Astrocyte of the spinal cord (primary cell): Measurements from ENCODE around the gene DYRK4.

Experiments
- DNase-seq: peaks from one replicate; pipeline ENCODE4 v3.0.0; 2011; ENCODE audit warnings: low read depth, low spot score
- H3K4me3 ChIP-seq: 2 replicates; pipeline ENCODE4 v1.5.1; 2011; ENCODE audit warnings: low read depth, mild to moderate bottlenecking, low read length, moderate library complexity
- in situ Hi-C: cut with HindIII; loops from 2 replicates; pipeline ENCODE4 v1.10.0; 2017; ENCODE audit warnings: low sequenced_read_pairs
- TF ChIP-seq, protein P1 (sequence below): IDR thresholded peaks from 2 replicates; pipeline ENCODE4 v1.5.1; 2012; ENCODE audit warnings: low read depth, mild to moderate bottlenecking, low read length, inconsistent platforms

DYRK4 gene

DNA sequence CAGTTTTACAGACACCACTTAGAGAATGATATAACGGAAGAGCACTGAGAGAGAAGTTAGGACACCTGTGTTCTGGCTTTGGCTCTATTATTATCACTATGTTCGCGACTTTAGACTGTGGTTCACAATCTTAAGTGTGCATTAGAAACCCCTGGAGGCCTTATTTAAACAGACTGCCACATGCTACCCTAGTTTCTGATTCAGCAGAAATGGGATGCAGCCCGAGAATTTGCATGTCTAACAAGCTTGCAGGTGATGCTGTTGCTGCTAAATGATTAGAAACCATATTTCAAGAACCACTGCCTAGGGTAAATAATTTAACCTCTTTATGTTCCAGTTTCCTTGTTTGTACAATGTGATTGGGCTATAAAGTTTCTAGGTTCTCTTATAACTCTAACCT lies 26.9 kb upstream of the DYRK4 start:
- H3K4me3 ChIP-seq = no peak overlapping the region
- in situ Hi-C loops = no loop called here
- TF ChIP-seq, protein P1, sequence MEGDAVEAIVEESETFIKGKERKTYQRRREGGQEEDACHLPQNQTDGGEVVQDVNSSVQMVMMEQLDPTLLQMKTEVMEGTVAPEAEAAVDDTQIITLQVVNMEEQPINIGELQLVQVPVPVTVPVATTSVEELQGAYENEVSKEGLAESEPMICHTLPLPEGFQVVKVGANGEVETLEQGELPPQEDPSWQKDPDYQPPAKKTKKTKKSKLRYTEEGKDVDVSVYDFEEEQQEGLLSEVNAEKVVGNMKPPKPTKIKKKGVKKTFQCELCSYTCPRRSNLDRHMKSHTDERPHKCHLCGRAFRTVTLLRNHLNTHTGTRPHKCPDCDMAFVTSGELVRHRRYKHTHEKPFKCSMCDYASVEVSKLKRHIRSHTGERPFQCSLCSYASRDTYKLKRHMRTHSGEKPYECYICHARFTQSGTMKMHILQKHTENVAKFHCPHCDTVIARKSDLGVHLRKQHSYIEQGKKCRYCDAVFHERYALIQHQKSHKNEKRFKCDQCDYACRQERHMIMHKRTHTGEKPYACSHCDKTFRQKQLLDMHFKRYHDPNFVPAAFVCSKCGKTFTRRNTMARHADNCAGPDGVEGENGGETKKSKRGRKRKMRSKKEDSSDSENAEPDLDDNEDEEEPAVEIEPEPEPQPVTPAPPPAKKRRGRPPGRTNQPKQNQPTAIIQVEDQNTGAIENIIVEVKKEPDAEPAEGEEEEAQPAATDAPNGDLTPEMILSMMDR = no peak
- no peak for DNase-seq

DNA sequence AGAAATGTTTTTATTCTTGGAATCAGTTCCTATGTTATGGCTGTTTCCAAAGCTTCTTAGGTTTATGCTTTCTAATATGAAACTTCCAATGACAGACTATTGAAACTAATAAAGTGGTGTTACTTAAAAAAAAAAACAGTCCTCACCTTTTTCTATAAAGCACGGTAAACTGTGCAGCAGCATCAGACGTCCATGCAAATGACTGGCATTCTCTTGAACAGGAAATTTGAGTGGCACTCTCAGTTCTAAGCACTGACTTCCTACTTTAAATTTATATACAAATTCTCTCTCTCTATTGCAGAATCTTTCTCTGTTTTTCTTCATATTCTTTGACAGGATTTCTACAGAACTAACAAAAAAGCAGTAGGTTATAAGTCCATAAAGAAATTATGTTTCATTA lies 26.1 kb upstream of the DYRK4 start:
- no peak for DNase-seq
- H3K4me3 ChIP-seq = no peak overlapping the region
- TF ChIP-seq, protein P1 = no peak
- in situ Hi-C loops = no loop called here

DNA sequence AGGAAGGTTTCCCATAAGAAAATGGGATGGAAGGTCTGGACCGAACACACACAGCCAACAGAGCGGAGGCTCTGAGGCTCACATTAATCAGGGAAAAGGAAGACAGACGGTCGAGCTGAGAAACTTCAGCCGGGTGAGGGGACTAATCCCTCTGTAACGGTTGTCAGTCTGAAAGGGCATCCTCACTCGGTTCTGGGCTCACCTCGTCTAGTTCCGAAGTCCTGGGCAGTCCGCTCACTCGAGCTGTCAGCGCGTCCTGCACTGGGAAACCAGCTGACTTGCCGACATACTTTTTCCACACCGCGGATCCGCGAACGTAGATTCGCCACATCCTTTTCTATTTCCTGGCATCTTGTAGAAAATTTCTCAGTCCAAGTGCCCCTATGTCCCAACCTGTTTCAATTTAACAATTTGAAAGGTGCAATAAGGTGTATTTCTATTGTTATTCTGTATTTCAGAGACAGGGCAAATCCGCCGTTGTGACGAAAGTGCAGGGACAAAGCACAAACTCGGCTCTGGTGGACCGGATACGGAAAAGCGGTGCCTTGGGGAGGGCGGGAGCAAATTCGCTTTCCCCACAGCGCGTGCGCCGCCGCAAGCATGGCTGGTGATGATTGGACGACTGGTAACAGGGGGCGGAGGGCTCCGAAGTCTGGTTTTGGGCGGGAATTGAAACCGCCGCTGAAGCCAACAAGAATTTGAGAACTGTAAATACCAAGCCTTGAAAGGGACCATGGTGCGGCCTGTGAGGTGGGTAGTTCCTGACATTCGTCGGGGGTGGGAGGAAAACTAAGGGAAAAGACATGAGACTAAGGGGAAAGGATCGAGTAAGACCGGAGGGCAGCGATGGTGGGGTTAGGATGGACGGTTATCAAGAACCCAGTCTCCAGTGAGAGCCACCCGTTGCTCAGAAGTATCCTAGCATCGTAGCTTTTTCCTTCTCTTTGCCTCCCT lies 23.5 kb upstream of the DYRK4 start, which contains the start of gene RAD51AP1:
Gene RAD51AP1 (plus strand): TSS at position 684 of the 954 bp plus-strand sequence. CDS start 50 bp downstream, at position 734.
- TF ChIP-seq, protein P1 = no peak
- in situ Hi-C loops = no loop called here
- H3K4me3 ChIP-seq = peak within 1 kb of the TSS; percentile 83
- DNase-seq = peak; percentile 99

DNA sequence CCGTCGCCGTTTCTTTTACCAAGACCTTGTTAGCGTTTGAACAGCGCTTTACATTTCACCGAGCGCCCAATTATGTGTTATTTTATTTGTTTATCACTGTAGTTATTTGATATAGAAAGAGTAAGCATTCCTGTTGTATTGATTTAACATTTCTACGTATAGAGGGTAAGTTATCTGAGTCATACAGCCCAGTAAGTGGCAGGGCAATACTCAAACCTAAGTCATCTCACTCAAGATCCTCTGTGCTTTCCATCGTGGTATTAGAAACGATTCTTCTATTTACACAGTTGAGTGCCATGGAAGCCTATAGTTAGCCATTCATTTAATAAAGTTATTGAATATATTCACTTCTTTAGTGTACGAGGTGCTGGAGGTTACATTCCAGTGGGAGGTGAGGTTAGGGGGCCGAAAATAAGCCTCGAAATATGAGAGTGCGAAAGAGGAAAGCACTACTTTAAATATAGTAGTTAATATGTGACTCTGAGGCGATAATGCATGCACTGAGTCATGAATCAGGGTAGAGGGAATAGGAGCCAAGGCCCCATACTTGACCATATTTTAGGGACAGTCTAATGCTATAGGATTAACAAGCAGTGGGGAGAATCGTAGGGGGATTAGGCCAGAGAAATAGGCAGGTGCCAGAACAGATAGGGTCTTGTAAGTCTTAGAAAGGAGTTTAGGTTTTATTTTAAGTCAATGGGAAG lies 22.7 kb upstream of the DYRK4 start:
- no peak for DNase-seq
- in situ Hi-C loops = no loop called here
- H3K4me3 ChIP-seq = peak overlapping the region; percentile 83
- TF ChIP-seq, protein P1 = no peak

DNA sequence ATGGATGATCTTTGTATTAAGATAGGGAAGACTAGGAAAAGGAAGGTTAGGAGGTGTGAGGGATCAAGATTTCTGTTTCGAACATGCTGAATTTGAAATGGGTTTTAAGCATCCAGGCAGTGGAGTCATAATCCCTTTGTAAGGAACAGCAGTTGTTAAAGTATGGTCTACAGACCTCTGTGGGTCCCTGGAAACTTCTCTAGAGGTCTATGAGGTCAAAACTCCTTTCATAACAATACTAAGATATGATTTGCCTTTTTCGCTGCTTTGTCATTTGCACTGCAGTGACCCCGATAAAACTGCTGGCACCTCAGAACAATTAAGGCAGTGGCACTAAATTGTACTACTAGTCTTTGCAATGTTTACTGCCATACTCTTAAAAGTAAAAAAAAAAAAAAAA lies 21.8 kb upstream of the DYRK4 start:
- in situ Hi-C loops = no loop called here
- TF ChIP-seq, protein P1 = no peak
- no peak overlapping the region for H3K4me3 ChIP-seq
- no peak for DNase-seq

DNA sequence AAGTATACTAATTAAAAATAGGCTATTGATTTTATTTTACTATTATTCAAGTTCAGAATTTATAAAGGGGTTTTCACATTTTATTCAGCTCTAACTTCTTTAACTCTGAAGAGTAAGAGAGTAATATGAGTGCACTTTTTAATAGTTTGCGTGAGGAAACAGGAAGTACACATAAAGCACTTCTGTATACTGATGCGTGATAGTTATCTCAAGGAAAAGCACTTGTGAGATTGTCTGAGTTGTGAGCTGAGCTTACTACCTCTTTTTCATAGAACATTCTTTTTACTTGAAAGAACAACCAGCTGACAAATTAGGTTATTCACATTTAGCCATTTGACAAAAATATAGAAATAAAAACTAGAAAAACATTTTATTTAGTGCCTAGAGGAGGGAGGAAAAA lies 21.4 kb upstream of the DYRK4 start:
- DNase-seq = no peak
- H3K4me3 ChIP-seq = no peak overlapping the region
- in situ Hi-C loops = no loop called here
- TF ChIP-seq, protein P1 = no peak
